Left colon (tissue), 2 donors: Measurements from ENCODE around the gene MRPS2. TPM values are rescaled to one million over a fixed set of nuclear protein-coding genes. Genes with fewer than 3 reads are reported as not detected.
"Not testable (repeated sequence)": the region's sequence is repeated elsewhere in the genome, so short reads cannot be mapped to it uniquely, and the experiment has no call there.

ENCODE experiments used
- ATAC-seq: fragments of 200-7000 bp; cut with Tn5 transposase; one replicate; pipeline ENCODE4 v1.9.1; 2020; ENCODE audit warnings: mild to moderate bottlenecking, moderate library complexity
- DNase-seq, 2 donors: peaks; one replicate each; pipeline ENCODE4 v3.0.0-alpha.2; 2020
- intact Hi-C, 2 donors: fragments of 100-400 bp; cut with DNase I in 1 of 2; cut with micrococcal nuclease in 1 of 2; formaldehyde crosslinking; loops; one replicate each; pipeline versions ENCODE4 v1.11.2 to v1.14.0; 2022; cut with DNase I, micrococcal nuclease
- total RNA-seq, 2 donors: library from RNA; stranded (reverse); fragmentation: NEBNext Ultra II Directional; extraction: Animal tissue kit (Norgen Biotek cat#: 25700); gene quantifications; one replicate each; pipeline ENCODE4 v1.2.1, GENCODE V29; 2021
- donor health status: DM: no; HTN: no; CAD: no.
- donor health status: DM: yes; HTN: yes; CAD: no.

The MRPS2 gene
- total RNA-seq, 2 donors from 2014 or later = 25.4 to 35.3 TPM

DNA sequence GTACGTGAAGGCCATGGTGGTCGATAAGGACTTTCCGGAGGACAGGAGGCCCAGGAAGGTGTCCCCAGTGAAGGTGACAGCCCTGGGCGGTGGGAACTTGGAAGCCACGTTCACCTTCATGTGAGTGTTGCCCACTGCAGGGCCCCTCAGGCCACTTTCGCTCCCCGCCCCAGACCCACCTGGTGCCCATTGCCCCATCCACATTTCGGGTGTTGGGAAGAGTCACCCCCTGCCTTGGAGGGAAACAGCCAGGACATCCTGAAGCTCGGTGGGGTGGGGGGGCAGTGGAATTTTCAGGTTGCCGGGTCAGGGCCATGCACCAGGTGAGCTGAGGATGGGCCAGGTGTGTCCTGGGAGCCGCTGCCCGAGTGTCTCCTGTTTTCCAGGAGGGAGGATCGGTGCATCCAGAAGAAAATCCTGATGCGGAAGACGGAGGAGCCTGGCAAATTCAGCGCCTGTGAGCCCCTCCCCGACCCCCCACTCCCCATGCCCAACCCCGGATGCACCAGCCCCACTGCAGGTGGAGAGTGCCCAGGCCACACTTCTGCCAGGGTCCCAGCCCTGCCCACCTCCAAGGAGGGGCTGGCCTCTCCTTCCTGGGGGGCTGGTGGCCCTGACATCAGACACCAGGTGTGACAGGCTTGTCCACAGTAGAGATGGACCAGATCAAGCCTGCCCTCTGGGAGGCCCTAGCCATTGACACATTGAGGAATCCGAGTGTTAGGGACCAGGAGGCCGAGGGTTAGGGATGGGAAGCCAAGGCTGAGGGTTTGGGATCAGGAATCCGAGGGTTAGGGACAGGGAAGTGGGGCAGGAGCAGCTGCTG lies 46.5 kb downstream of the MRPS2 start:
- ATAC-seq, DNase-seq, intact Hi-C loops: not testable (repeated sequence)

DNA sequence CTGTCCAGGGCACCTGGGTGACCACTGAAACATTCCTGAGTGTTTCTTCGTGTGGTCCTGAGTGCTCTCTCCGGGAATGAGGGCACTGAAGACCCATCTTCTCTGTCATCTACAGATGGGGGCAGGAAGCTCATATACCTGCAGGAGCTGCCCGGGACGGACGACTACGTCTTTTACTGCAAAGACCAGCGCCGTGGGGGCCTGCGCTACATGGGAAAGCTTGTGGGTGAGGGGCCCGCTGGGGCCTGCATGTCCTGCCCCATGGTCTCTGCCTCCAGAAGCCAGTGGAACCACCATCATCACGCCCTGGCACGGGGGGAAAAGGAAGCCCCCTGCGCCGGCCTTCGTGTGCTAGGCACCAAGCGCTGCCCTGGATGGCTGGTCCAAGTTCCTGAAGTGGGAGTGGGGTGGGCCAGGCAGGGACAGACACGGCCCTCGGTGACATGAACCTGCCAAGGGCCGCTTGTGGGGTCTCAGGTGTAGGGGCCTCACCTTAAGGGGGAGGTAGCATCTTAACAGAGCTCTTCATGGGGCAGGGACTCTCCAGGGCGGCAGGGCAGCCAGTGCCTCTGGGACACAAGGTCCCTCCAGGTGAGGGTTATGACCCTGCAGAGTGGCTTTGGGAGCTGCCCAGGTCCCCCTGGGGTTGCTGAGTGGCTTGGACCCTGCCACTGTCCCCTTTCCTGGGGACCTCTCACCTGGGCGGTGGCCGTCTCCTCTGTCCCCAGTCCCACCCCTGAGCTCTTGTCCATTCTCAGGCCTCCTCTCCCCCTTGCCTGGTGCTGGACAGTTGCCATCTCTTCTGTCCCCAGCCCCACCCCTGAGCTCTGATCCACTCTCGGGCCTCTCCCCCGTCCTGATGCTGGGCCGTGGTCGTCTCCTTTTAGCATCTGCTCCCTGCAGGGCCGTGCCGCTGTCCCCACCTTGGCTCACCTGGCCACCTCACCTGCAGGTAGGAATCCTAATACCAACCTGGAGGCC lies 47.6 kb downstream of the MRPS2 start:
- intact Hi-C loops = no loop called here
- no peak for DNase-seq
- no peak for ATAC-seq

- DNase-seq, intact Hi-C loops, ATAC-seq: not testable (repeated sequence)
Observed at GRCh38 chr9:135549478-135550343, 49.2 kb downstream of the MRPS2 start.

- ATAC-seq (no peak), DNase-seq (no peak)
- intact Hi-C loops = no loop called here
Observed at GRCh38 chr9:135550344-135550918, 49.9 kb downstream of the MRPS2 start.

GRCh38 chr9:135551031-135551430 lies 50.5 kb downstream of the MRPS2 start:
- DNase-seq = no peak
- ATAC-seq = no peak
- intact Hi-C loops = no loop called here

- ATAC-seq = no peak
- intact Hi-C loops = no loop called here
Observed at GRCh38 chr9:135551456-135551855, 51.0 kb downstream of the MRPS2 start.

DNA sequence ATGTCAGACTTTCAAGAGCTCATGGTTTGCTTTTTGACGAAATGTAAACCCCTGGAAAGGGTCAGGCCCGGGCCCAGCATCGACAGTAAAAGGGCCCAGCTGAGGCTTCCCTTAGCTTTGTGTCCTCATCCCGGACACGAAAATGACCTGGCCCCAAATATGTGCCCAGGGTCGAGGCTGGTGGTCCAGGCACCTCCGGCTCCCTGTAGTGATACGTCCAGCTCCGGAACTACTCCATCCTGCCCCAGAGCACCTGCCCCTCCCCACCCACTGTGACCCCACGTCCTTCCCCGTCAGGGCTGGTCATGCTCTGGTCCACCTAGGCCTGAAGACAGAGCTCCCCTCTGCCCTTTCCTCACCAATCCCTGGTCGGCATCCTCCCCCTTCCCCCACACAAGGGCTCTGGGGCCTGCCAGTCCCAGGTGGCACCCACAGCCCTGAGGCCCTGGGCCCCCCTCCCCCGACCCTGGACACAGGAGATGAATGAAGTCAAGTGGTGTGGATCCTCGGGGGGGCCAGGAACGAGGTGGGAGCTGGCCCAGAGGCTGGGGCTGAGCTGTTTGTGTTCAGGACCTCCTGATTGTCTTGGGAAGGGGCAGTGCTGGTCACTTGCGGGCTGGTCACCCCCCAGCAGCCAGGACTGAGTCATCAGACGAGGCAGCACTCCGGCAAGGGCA lies 51.7 kb downstream of the MRPS2 start:
- ATAC-seq (no peak), DNase-seq (no peak)
- intact Hi-C loops = no loop called here

More at GRCh38 chr9:135551456-135551855, 51.0 kb downstream of the MRPS2 start:
- DNase-seq = no peak

DNA sequence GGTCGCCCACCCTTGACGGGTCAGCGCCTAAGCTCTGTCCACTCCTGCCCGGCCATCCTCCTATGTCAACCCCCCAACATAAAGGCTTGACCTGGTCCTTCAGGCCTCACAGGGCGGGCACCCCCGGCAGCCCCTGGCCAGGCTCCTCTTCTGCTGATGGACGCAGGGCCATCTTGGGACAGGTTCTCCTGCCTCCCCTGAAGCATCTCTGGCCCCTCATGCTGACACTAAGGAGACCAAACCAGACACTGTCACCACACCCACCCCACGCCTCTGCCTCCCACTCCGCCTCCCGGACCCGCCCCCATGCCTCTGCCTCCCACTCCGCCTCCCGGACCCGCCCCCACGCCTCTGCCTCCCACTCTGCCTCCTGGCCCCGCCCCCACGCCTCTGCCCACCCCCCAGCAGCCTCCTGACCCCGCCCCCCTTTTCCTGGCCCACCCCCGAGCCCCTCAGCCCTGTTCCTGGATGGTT lies 52.3 kb downstream of the MRPS2 start:
- intact Hi-C loops = no loop called here
- no peak for DNase-seq
- no peak for ATAC-seq

Other genes with a start within 250 kb of the MRPS2 start
- 10 to 100 TPM; 20.4 to 26.3 TPM for gene PPP1R26, start 20.9 kb upstream of the MRPS2 start, total RNA-seq
- gene LCN1, start 20.8 kb downstream of the MRPS2 start, total RNA-seq = not detected
- gene OBP2A, start 45.4 kb downstream of the MRPS2 start, total RNA-seq = not detected
- gene PAEP, start 61.1 kb downstream of the MRPS2 start, total RNA-seq = not detected
- not detected for gene GLT6D1, start 138.9 kb downstream of the MRPS2 start, total RNA-seq
- gene LCN9, start 162.6 kb downstream of the MRPS2 start, total RNA-seq = not detected
- gene SOHLH1, start 198.8 kb downstream of the MRPS2 start, total RNA-seq = not detected
- gene KCNT1, start 201.5 kb downstream of the MRPS2 start, total RNA-seq = under 1 TPM in 1 of 2 donors, not detected in 1; 0.34 TPM